ENCODE data around the gene C16orf54.

Gene C16orf54

GRCh38 chr16:29705030-29705429 lies 40.8 kb downstream of the C16orf54 start:
- Histone ChIP-seq H3K79me2 (ENCODE audit: insufficient read depth, low read length) (no peaks in the 10 kb centered on the region), H3K9me3 (ENCODE audit: insufficient read depth, low read length, severe bottlenecking) (no peaks in the 10 kb centered on the region), H3K27me3 (ENCODE audit: insufficient read depth, low read length, poor library complexity) (no peaks in the 10 kb centered on the region), H3K4me1 (ENCODE audit: insufficient read depth, low read length) (peaks cover 17% of the 10 kb centered on the region), H3K4me3 (ENCODE audit: low read depth in 1 of 2, low read length in 2 of 2) (no peak overlapping the region), H3K36me3 (ENCODE audit: insufficient read depth, low read length) (no peaks in the 10 kb centered on the region), H3K27ac (ENCODE audit: low read length) (no peak overlapping the region), H2AFZ (ENCODE audit: low read depth, low read length) (no peak overlapping the region), H3K4me2 (ENCODE audit: insufficient read depth, low read length) (no peak overlapping the region), H4K20me1 (ENCODE audit: insufficient read depth, low read length) (no peaks in the 10 kb centered on the region), H3K9ac (ENCODE audit: low read depth, low read length) (no peak overlapping the region)
- DNase-seq (no peak), ATAC-seq (ENCODE audit: insufficient read depth, low read depth) (no peak)
- TF ChIP-seq CTCF (IDR thresholded peaks at IDR 0.05; ENCODE audit: borderline replicate concordance, extremely low read depth, low read length, poor library complexity, severe bottlenecking), result no peak
- TF ChIP-seq EZH2 (IDR thresholded peaks at IDR 0.05; ENCODE audit: borderline replicate concordance, low read depth, low read length, severe bottlenecking), result no peak

DNA sequence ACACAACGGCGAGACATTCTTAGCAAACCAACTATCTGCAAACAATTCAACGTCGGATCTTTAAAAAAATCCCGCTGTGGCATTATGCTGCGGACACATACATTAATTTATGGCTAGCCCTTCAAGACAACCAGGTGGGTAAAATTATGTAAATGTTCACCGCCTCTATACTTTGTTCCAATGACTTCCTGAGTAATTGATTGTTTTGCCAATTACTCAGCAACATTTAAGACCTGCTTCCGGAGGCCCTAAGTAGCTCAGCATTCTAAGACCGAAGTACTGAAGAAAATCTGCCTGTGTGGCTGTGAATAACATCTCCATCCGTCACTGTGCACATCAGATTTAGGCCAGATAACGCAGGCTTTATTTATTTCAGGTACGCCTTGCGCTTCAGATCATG lies 43.5 kb downstream of the C16orf54 start:
- H3K4me1 ChIP-seq (ENCODE audit: insufficient read depth, low read length), result peaks cover 17% of the 10 kb centered on the region
- no peaks in the 10 kb centered on the region for H3K79me2 ChIP-seq (ENCODE audit: insufficient read depth, low read length)
- peak overlapping the region; percentile 26; the same call in 1 of the 2 replicates for H3K27ac ChIP-seq (ENCODE audit: low read length)
- no peaks in the 10 kb centered on the region for H3K27me3 ChIP-seq (ENCODE audit: insufficient read depth, low read length, poor library complexity)
- H3K4me3 ChIP-seq (ENCODE audit: low read depth in 1 of 2, low read length in 2 of 2), result no peak overlapping the region
- ATAC-seq (ENCODE audit: insufficient read depth, low read depth), result 0 out of 3 replicates have a peak, but pooled peaks have one; percentile 11
- H3K9me3 ChIP-seq (ENCODE audit: insufficient read depth, low read length, severe bottlenecking), result peaks cover 4% of the 10 kb centered on the region
- peak overlapping the region; percentile 26; the same call in 1 of the 2 replicates for H3K9ac ChIP-seq (ENCODE audit: low read depth, low read length)
- no peaks in the 10 kb centered on the region for H4K20me1 ChIP-seq (ENCODE audit: insufficient read depth, low read length)
- H2AFZ ChIP-seq (ENCODE audit: low read depth, low read length), result peak overlapping the region; percentile 50
- peaks cover 6% of the 10 kb centered on the region for H3K36me3 ChIP-seq (ENCODE audit: insufficient read depth, low read length)
- H3K4me2 ChIP-seq (ENCODE audit: insufficient read depth, low read length), result peak overlapping the region; percentile 44
- TF ChIP-seq EZH2 (IDR thresholded peaks at IDR 0.05; ENCODE audit: borderline replicate concordance, low read depth, low read length, severe bottlenecking), result no peak
- no peak for TF ChIP-seq CTCF (IDR thresholded peaks at IDR 0.05; ENCODE audit: borderline replicate concordance, extremely low read depth, low read length, poor library complexity, severe bottlenecking)
- DNase-seq, result no peak

- Histone ChIP-seq H4K20me1 (ENCODE audit: insufficient read depth, low read length) (no peaks in the 10 kb centered on the region), H3K27ac (ENCODE audit: low read length) (no peak overlapping the region; the same call in 1 of the 2 replicates), H3K79me2 (ENCODE audit: insufficient read depth, low read length) (no peaks in the 10 kb centered on the region), H3K4me1 (ENCODE audit: insufficient read depth, low read length) (peaks cover 17% of the 10 kb centered on the region), H3K27me3 (ENCODE audit: insufficient read depth, low read length, poor library complexity) (no peaks in the 10 kb centered on the region), H3K9me3 (ENCODE audit: insufficient read depth, low read length, severe bottlenecking) (peaks cover 4% of the 10 kb centered on the region), H3K9ac (ENCODE audit: low read depth, low read length) (no peak overlapping the region), H3K4me3 (ENCODE audit: low read depth in 1 of 2, low read length in 2 of 2) (no peak overlapping the region), H3K36me3 (ENCODE audit: insufficient read depth, low read length) (peaks cover 12% of the 10 kb centered on the region), H3K4me2 (ENCODE audit: insufficient read depth, low read length) (0 out of 2 replicates have a peak overlapping the region, but pooled peaks have one; percentile 44), H2AFZ (ENCODE audit: low read depth, low read length) (no peak overlapping the region)
- no peak for TF ChIP-seq CTCF (IDR thresholded peaks at IDR 0.05; ENCODE audit: borderline replicate concordance, extremely low read depth, low read length, poor library complexity, severe bottlenecking)
- TF ChIP-seq EZH2 (IDR thresholded peaks at IDR 0.05; ENCODE audit: borderline replicate concordance, low read depth, low read length, severe bottlenecking), result no peak
- ATAC-seq (ENCODE audit: insufficient read depth, low read depth), result no peak
- DNase-seq, result no peak
Measured at GRCh38 chr16:29701214-29701555, 44.6 kb downstream of the C16orf54 start.

Measured in DND-41 (cell line).